GM12878 (cell line): ENCODE results near the gene RASA1. TPM values are rescaled to one million over a fixed set of nuclear protein-coding genes. Genes with fewer than 3 reads are reported as not detected.

Experiments used
- ATAC-seq: fragments of 200-7000 bp; cut with Tn5 transposase; 3 replicates; pipeline ENCODE4 v1.9.1; 2020; ENCODE audit warnings: mild to moderate bottlenecking, moderate library complexity
- BruUV-seq: library from RNA; stranded (reverse); fragments of 400-500 nt; replicated peaks from 2 replicates; lab custom pipeline; 2021; lab: Mats Ljungman, UMichigan
- CTCF ChIA-PET: fragments of 300-600 bp; sonication (Branson Sonifier 250); formaldehyde crosslinking; extraction: SDS; loops from one replicate; lab custom pipeline; 2021; ENCODE audit warnings: inconsistent platforms; lab: Yijun Ruan, JAX
- POLR2A ChIA-PET: fragments of 350-600 bp; formaldehyde crosslinking; extraction: SDS; loops from one replicate; lab custom pipeline; 2021; ENCODE audit warnings: inconsistent platforms; lab: Charles Lee
- RAD21 ChIA-PET: fragments of 300-600 bp; sonication (Branson Sonifier 250); formaldehyde crosslinking; loops from one replicate; lab custom pipeline; 2023; ENCODE audit warnings: antibody characterized with exemption; ENCODE audit not compliant: unreplicated experiment; lab: Charles Lee
- SMC1A ChIA-PET: fragments of 300-600 bp; sonication (Branson Sonifier 250); formaldehyde crosslinking; loops from one replicate; lab custom pipeline; 2023; ENCODE audit not compliant: unreplicated experiment, uncharacterized antibody; lab: Charles Lee
- DNase-seq: peaks from one replicate; pipeline ENCODE4 v3.0.0-alpha.2; 2011; ENCODE audit warnings: low read depth, low spot score
- FAIRE-seq: peaks from 3 replicates; lab custom pipeline; 2011; peaks lifted over from hg19 to GRCh38; lab: Jason Lieb, UNC
- H2AFZ ChIP-seq: 2 replicates; pipeline ENCODE4 v1.6.0; 2011; ENCODE audit warnings: low read depth, low read length, control low read depth; ENCODE audit not compliant: control insufficient read depth
- H3K27ac ChIP-seq: 2 replicates; pipeline ENCODE4 v1.5.1; 2011; ENCODE audit warnings: control low read depth; ENCODE audit not compliant: control insufficient read depth, insufficient read depth
- H3K27me3 ChIP-seq, 2 experiments: replicated peaks in 1 of 2; 2 replicates each; pipeline versions ENCODE4 v1.6.0 to v1.6.1; 2011; ENCODE audit warnings: low read length in 1 of 2; ENCODE audit not compliant: control insufficient read depth in 2 of 2, insufficient read depth in 2 of 2
- H3K36me3 ChIP-seq, 2 experiments: 2 replicates each; pipeline ENCODE4 v1.5.1; 2011; ENCODE audit warnings: low read length in 1 of 2; ENCODE audit not compliant: control insufficient read depth in 2 of 2, insufficient read depth in 2 of 2
- H3K4me1 ChIP-seq: 2 replicates; pipeline ENCODE4 v1.6.1; 2011; ENCODE audit warnings: mild to moderate bottlenecking, low read length, moderate library complexity, mixed read lengths; ENCODE audit not compliant: control insufficient read depth, insufficient read depth
- H3K4me2 ChIP-seq: 2 replicates; pipeline ENCODE4 v1.6.0; 2011; ENCODE audit warnings: control low read depth; ENCODE audit not compliant: control insufficient read depth, insufficient read depth
- H3K4me3 ChIP-seq: fragments of 200-600 bp; sonication (generic); 2 replicates; pipeline ENCODE4 v1.5.1; 2016
- H3K79me2 ChIP-seq: 2 replicates; pipeline ENCODE4 v1.6.0; 2011; ENCODE audit warnings: low read length; ENCODE audit not compliant: control insufficient read depth, insufficient read depth
- H3K9ac ChIP-seq: 2 replicates; pipeline ENCODE4 v1.8.0; 2011; ENCODE audit warnings: low read length, control low read depth, mixed read lengths; ENCODE audit not compliant: control insufficient read depth, insufficient read depth
- H3K9me3 ChIP-seq: replicated peaks from 3 replicates; pipeline ENCODE4 v1.5.1; 2011; ENCODE audit warnings: mild to moderate bottlenecking, low read length; ENCODE audit not compliant: control insufficient read depth, insufficient read depth
- H4K20me1 ChIP-seq: 2 replicates; pipeline ENCODE4 v1.6.0; 2011; ENCODE audit not compliant: control insufficient read depth, insufficient read depth
- BMI1 ChIP-seq: fragments of 450-650 bp; IDR thresholded peaks from 2 replicates; pipeline ENCODE4 v1.6.1; 2016; ENCODE audit warnings: mild to moderate bottlenecking, moderate library complexity, borderline replicate concordance
- CBX3 ChIP-seq: fragments of 200-600 bp; sonication (generic); IDR thresholded peaks from 2 replicates; pipeline ENCODE4 v1.6.1; 2016; ENCODE audit warnings: low read depth, borderline replicate concordance
- EP300 ChIP-seq, 2 experiments: fragments of 150-350 bp in 1 of 2; IDR thresholded peaks; 2 replicates each; pipeline ENCODE4 v1.6.1; 2011 to 2012; ENCODE audit warnings: low read depth in 2 of 2, low read length in 2 of 2, borderline replicate concordance in 1 of 2, improper control_type of control experiment in 1 of 2, inconsistent platforms in 1 of 2; ENCODE audit not compliant: control insufficient read depth in 1 of 2
- FOS ChIP-seq: IDR thresholded peaks from 3 replicates; pipeline ENCODE4 v1.6.1; 2011; ENCODE audit warnings: borderline replicate concordance; ENCODE audit not compliant: insufficient read length; ENCODE audit errors: extremely low read depth
- GATAD2B ChIP-seq: fragments of 450-650 bp; conservative IDR thresholded peaks from 2 replicates; pipeline ENCODE4 v1.6.1; 2017; ENCODE audit warnings: low read depth, mild to moderate bottlenecking, moderate library complexity
- KAT2A ChIP-seq: conservative IDR thresholded peaks from 2 replicates; pipeline ENCODE4 v1.6.1; 2011; ENCODE audit warnings: low read depth, low read length; ENCODE audit not compliant: control insufficient read depth
- KDM1A ChIP-seq: fragments of 200-600 bp; sonication (generic); IDR thresholded peaks from 2 replicates; pipeline ENCODE4 v1.6.1; 2016; ENCODE audit warnings: borderline replicate concordance
- NR2C2 ChIP-seq: IDR thresholded peaks from 2 replicates; pipeline ENCODE4 v1.6.1; 2011; ENCODE audit warnings: borderline replicate concordance, low read depth; ENCODE audit not compliant: control insufficient read depth, insufficient read length
- RAD51 ChIP-seq: fragments of 450-650 bp; IDR thresholded peaks from 2 replicates; pipeline ENCODE4 v1.6.1; 2016; ENCODE audit warnings: moderate library complexity, mild to moderate bottlenecking, inconsistent platforms
- SREBF2 ChIP-seq: IDR thresholded peaks from 2 replicates; pipeline ENCODE4 v1.6.1; 2012; ENCODE audit warnings: mild to moderate bottlenecking, low read length
- YBX1 ChIP-seq: fragments of 450-650 bp; IDR thresholded peaks from 2 replicates; pipeline ENCODE4 v1.6.1; 2016; ENCODE audit warnings: antibody characterized with exemption
- ZBTB40 ChIP-seq: fragments of 450-650 bp; IDR thresholded peaks from 2 replicates; pipeline ENCODE4 v1.6.1; 2016; ENCODE audit warnings: mild to moderate bottlenecking, moderate library complexity, borderline replicate concordance
- WGBS: methylation state at CpG from one replicate; pipeline ENCODE4 v1.1.6; 2016; ENCODE audit warnings: low lambda C conversion rate; ENCODE audit not compliant: insufficient replicate concordance, insufficient coverage; ENCODE audit errors: missing lambda C conversion rate; 5-methylcytosine and 5-hydroxymethylcytosine counted together
- in situ Hi-C: fragments of 300-500 bp; cut with MboI; formaldehyde crosslinking; loops from 9 replicates; pipeline ENCODE4 v1.14.3; 2018; ENCODE audit warnings: mixed read lengths
- intact Hi-C: fragments of 100-400 bp; cut with micrococcal nuclease; formaldehyde crosslinking; loops from one replicate; pipeline ENCODE4 v1.14.2; 2022; ENCODE audit not compliant: unreplicated experiment
- polyA plus RNA-seq, 11 experiments: library from polyadenylated mRNA; depleted of rRNA in 4 of 11; unstranded in 6 of 11; stranded (reverse) in 5 of 11; fragments of >200 nt; fragmentation: Nextera tagmentation in 4 of 11; fragmentation: Illumina TruSeq in 1 of 11; extraction: Ambion mirVana in 4 of 11; extraction: Trizol in 1 of 11; gene quantifications; 1 replicate in 1 of 11; 2 replicates in 10 of 11; pipeline versions ENCODE4 v1.2.1 to v1.2.3, GENCODE V29; 2011 to 2016; ENCODE audit warnings: inconsistent platforms in 2 of 11, missing spikeins in 2 of 11, low read depth in 1 of 11
- total RNA-seq, 4 experiments: library from RNA; depleted of rRNA in 3 of 4; stranded (reverse); fragments of >200 nt in 3 of 4; fragmentation: Illumina TruSeq in 1 of 4; extraction: Trizol in 1 of 4; gene quantifications; 2 replicates each; pipeline versions ENCODE4 v1.2.1 to v1.2.3, GENCODE V29; 2013 to 2021

RASA1 gene
- total and polyA plus RNA-seq, 10 of the 15 experiments (the other 5 are each of a cell fraction or from before 2014, with no cell fraction given), result 7.8 to 72.3 (median 21.8) TPM

GRCh38 chr5:87405472-87406155 lies 137.9 kb downstream of the RASA1 start:
- intact Hi-C loops, result loop anchor here (10.0 kb wide), 1 partner anchor 521 kb away; no protein-coding TSS in a partner anchor
- CTCF ChIA-PET, result interaction anchor here (0.7 to 1.8 kb wide), 4 partner anchors 14 to 419 kb away, joined by 3 to 5 read pairs (median 4); no protein-coding TSS in a partner anchor
- H3K4me2 ChIP-seq, result no peak overlapping the region
- TSS peak; percentile 24 for BruUV-seq
- H3K79me2 ChIP-seq, result peaks cover 10% of the 10 kb centered on the region
- peaks cover under 1% of the 10 kb centered on the region; the same call in 1 of the 2 replicates for H3K4me1 ChIP-seq
- POLR2A ChIA-PET, result no interaction called here
- no peaks in the 10 kb centered on the region for H4K20me1 ChIP-seq
- peak; percentile 47 for ATAC-seq
- no peak overlapping the region for H2AFZ ChIP-seq
- 100% methylated on average over 2 of the region's 2 CpGs for WGBS
- no peak for FAIRE-seq
- H3K9ac ChIP-seq, result no peak overlapping the region
- H3K9me3 ChIP-seq, result no peaks in the 10 kb centered on the region; the same call in 2 of the 3 replicates
- SMC1A ChIA-PET, result interaction anchor here (1.0 to 2.7 kb wide), 4 partner anchors 335 to 419 kb away, joined by 3 to 14 read pairs (median 4); no protein-coding TSS in a partner anchor
- TF ChIP-seq CBX3 (no peak), GATAD2B (no peak), BMI1 (no peak), FOS (no peak), KDM1A (no peak), YBX1 (no peak), RAD51 (no peak), NR2C2 (no peak), ZBTB40 (no peak), EP300 (IDR thresholded peaks at IDR 0.05; ENCODE audit: borderline replicate concordance in 1 of 2, control insufficient read depth in 1 of 2, low read depth in 2 of 2, low read length in 2 of 2) (no peak), KAT2A (no peak), SREBF2 (no peak)
- H3K27ac ChIP-seq, result no peak overlapping the region
- no peaks in the 10 kb centered on the region for H3K27me3 ChIP-seq
- in situ Hi-C loops, result loop anchor here (25.0 kb wide), 1 partner anchor 793 kb away; the partner anchor contains the start of gene COX7C
- no peak for DNase-seq
- H3K36me3 ChIP-seq, result peaks cover 3 to 17% of the 10 kb centered on the region in 2 experiments
- H3K4me3 ChIP-seq, result no peak overlapping the region
- RAD21 ChIA-PET, result interaction anchor here (3.2 kb wide), 1 partner anchor 335 kb away, joined by 12 read pairs; no protein-coding TSS in a partner anchor
